GM12865 (cell line): ENCODE results near the gene APP.
A peak's percentile ranks its signal among the peaks of the same experiment; 100 is the strongest.

Source experiments
- DNase-seq: peaks from one replicate; pipeline ENCODE4 v3.0.0; 2010; ENCODE audit warnings: low read depth
- H3K4me3 ChIP-seq: 2 replicates; pipeline ENCODE4 v1.5.1; 2011; ENCODE audit warnings: mild to moderate bottlenecking, low read depth, low read length, control low read depth
- TF ChIP-seq, protein P1 (sequence below): IDR thresholded peaks from 2 replicates; pipeline ENCODE4 v1.5.1; 2011; ENCODE audit warnings: low read length, control low read depth, low read depth, inconsistent platforms; ENCODE audit not compliant: insufficient read depth; ENCODE audit errors: missing control alignments

APP gene

GRCh38 chr21:26170471-26171257 is at the start of gene APP:
Gene APP (minus strand): TSS chr21:26170770. CDS start chr21:26170620, 150 bp downstream.
- peak within 1 kb of the TSS; percentile 85 for H3K4me3 ChIP-seq
- peak; percentile 89 for DNase-seq

DNA sequence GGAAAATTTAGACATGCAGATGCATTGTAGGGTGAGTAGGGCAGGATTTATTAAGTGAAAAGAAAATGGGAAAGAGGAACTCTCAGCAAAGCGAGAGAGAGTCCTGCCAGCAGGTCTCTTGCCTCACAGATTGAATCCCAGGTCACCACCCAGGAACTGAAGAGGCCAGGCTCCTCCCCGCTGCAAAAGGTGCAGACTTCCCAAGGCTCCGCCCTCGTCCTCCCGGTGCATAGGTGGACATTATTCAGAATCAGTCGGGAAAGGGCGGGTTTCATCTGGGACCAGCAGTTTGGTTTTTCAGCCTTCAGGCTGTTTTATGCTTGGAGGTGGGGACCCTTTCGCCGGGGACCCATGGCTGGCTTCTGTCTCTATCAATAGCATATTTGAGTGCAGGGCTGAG is 41.6 kb upstream of the APP start:
- TF ChIP-seq, protein P1, sequence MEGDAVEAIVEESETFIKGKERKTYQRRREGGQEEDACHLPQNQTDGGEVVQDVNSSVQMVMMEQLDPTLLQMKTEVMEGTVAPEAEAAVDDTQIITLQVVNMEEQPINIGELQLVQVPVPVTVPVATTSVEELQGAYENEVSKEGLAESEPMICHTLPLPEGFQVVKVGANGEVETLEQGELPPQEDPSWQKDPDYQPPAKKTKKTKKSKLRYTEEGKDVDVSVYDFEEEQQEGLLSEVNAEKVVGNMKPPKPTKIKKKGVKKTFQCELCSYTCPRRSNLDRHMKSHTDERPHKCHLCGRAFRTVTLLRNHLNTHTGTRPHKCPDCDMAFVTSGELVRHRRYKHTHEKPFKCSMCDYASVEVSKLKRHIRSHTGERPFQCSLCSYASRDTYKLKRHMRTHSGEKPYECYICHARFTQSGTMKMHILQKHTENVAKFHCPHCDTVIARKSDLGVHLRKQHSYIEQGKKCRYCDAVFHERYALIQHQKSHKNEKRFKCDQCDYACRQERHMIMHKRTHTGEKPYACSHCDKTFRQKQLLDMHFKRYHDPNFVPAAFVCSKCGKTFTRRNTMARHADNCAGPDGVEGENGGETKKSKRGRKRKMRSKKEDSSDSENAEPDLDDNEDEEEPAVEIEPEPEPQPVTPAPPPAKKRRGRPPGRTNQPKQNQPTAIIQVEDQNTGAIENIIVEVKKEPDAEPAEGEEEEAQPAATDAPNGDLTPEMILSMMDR, result no peak
- H3K4me3 ChIP-seq, result no peak overlapping the region
- no peak for DNase-seq

More at GRCh38 chr21:26170471-26171257, at the start of gene APP:
- TF ChIP-seq, protein P1, result peak; percentile 82

DNA sequence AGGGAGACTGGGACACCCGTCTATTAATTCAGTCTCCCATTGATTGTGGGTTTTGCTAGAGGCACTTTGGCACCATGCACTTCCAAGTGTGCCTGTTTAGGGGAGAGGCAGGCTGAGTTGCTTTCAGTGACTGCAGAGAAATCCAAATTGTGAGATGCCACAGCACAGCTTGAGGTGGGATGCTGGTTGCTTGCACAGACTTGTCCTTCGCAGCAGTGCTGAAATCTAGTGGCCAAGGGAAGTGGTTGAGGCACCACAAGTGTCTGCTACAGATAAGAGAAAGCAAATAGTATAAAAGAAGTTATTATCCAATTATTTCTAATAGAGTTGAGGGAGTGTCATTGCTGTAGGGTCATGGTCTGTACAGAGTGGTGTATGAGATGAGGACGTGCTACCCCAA is 40.0 kb upstream of the APP start:
- TF ChIP-seq, protein P1, result no peak
- H3K4me3 ChIP-seq, result no peak overlapping the region
- peak; percentile 2 for DNase-seq

DNA sequence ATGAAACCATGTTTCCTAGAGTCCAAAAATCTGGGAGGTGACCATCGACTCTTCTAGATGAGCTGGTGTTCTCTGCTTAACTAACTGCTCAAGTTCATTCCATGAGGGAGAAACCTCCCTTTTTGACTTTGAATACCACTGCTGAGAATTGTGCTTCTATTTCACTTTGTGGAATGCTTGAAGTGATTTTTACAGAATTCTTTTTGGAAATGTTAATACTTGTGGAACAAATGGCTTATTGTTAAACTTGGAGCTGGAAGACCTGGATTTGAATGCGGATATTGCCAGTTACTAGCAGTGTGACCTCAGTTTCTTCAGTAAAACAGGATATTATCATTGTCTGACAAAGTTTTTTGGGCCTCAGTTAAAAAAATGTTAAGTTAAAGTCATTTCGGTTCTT is 36.5 kb upstream of the APP start:
- no peak overlapping the region for H3K4me3 ChIP-seq
- no peak for DNase-seq
- TF ChIP-seq, protein P1, result no peak

DNA sequence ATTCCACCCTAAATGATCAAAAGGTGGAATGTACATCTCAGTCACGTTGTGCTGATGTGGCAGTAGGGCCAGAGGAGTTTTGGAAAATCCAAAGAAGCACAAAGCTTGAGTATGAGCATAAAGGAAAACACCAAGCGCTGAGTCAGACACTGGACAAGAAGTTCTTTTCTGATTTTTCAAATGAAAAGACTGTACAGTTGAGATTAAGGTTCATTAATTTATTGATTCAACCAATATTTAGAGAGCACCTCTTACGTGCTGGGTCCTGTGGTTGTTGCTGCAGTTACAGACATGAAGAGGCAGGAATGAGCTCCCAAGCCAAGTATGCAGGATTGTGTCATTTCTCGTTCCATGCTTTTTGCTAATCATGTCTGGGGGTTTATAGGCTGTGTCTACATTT is 28.9 kb upstream of the APP start:
- no peak for DNase-seq
- no peak overlapping the region for H3K4me3 ChIP-seq
- TF ChIP-seq, protein P1, result no peak

DNA sequence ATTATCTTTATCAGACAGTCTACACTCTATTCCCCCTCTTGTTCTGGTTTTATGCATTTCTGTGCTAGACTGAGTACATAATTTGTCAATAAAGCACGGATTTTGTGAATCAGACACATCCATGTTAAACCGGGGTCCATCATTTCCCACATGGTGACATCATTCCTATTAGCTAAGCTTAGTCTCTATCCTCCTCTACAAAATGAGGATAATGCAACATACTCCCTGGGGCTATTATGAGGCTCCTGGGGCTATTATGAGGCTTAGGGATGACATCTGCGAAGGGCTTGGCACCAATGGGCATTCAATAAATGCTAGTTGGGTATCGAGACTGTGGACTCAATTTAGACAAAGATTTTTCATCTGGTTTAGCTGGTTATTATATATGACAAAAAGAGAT is 25.1 kb upstream of the APP start:
- TF ChIP-seq, protein P1, result no peak
- no peak overlapping the region for H3K4me3 ChIP-seq
- no peak for DNase-seq

- DNase-seq, result no peak
- TF ChIP-seq, protein P1, result no peak
- no peak overlapping the region for H3K4me3 ChIP-seq
Measured at GRCh38 chr21:26194811-26195251, 24.3 kb upstream of the APP start.
